ENCODE data around the gene PGK1.
"Not testable (repeated sequence)": the region's sequence is repeated elsewhere in the genome, so short reads cannot be mapped to it uniquely, and the experiment has no call there.

The PGK1 gene

DNA sequence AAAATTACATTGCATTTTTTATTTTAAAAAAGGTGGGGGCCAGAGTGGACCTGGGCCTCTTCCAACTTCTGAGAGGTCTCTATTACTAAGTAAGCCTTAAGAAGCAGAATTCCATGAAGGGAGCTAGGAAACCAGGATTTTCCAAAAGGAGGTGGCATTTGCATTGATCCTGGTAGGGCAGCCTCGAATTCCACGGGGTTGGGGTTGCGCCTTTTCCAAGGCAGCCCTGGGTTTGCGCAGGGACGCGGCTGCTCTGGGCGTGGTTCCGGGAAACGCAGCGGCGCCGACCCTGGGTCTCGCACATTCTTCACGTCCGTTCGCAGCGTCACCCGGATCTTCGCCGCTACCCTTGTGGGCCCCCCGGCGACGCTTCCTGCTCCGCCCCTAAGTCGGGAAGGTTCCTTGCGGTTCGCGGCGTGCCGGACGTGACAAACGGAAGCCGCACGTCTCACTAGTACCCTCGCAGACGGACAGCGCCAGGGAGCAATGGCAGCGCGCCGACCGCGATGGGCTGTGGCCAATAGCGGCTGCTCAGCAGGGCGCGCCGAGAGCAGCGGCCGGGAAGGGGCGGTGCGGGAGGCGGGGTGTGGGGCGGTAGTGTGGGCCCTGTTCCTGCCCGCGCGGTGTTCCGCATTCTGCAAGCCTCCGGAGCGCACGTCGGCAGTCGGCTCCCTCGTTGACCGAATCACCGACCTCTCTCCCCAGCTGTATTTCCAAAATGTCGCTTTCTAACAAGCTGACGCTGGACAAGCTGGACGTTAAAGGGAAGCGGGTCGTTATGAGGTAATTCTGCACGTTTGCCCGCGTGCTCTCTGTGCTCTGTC, at the start of gene PGK1:
PGK1 (plus strand) TSS at position 626 of the 824 bp plus-strand sequence; CDS start at position 719, 93 bp downstream.
- peak; percentile 87 for DNase-seq (ENCODE audit: low spot score)

GRCh38 chrX:78063687-78064086, 40.4 kb upstream of the PGK1 start:
- no peak for DNase-seq (ENCODE audit: low spot score)

- DNase-seq (ENCODE audit: low spot score), result no peak
These were observed 39.9 kb upstream of the PGK1 start for GRCh38 chrX:78064152-78064551.

- DNase-seq (ENCODE audit: low spot score), result peak; percentile 39
These were observed 39.1 kb upstream of the PGK1 start for GRCh38 chrX:78064698-78065601.

DNA sequence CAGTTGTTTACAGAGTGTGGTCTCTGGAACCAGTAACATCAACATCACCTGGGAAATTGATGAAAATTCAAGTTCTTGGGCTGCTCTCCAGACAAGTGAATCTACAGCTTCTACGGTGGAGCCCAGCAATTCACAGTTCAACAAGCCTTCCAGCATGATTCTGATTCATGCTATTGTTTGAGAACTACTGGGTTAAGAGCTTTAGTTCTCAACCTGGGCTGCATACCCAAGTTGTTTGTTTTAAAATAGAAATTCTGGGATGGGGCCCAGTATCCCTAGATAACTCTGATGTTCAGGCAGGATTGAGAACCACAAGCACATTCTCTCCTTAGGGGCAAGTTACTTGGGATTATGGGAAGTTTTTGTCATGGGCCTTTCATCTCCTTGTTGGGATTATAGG, 37.9 kb upstream of the PGK1 start:
- DNase-seq (ENCODE audit: low spot score), result no peak

- DNase-seq (ENCODE audit: low spot score), result no peak
These were observed 32.7 kb upstream of the PGK1 start for GRCh38 chrX:78071331-78071730.

- DNase-seq (ENCODE audit: low spot score), result not testable (repeated sequence)
These were observed 30.6 kb upstream of the PGK1 start for GRCh38 chrX:78073147-78074077.

DNA sequence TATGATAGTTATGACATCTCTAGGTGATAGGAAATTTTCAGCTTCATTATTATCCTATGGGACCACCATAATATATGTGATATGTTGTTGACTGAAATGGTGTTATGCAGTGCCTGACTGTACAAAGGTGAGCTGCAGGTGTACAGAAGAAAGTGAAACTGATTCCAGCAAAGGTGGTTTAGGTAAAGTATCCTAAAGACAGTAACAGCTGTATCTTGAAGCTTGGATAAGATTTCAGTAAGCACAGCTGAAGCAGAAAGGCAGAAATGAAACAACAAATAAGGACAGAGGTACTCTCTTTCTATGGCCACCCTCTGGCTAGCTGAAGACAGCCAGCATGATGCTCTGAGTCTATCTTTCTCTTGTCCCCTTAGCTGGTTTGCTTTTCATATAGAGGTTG, 30.0 kb upstream of the PGK1 start:
- DNase-seq (ENCODE audit: low spot score), result no peak

DNA sequence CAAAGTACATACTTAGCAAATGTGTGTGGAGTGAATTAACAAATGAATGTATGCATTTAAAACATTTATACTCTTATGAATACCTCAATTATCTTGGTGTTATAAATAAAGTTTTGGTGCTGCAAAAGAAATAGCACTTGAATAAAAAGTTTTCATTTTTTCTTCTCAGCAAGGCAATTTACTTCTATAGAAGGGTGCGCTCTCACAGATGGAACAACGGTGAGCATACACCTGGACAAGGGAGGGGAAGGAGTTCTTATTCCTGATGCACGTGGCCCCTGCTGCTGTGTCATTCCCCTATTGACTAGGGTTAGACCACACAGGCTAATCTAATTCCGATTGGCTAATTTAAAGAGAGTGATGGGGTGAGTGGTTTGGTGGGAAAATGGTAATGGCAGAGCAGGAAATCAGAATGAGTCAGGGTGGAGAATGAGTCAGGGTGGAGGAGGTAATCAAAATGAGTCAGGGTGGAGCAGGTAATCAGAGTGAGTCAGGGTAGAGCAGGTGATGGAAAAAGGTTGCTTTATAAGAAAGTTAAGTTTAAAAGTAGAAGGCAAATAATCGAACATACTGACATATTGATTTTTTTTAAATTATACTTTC, 28.2 kb upstream of the PGK1 start:
- no peak for DNase-seq (ENCODE audit: low spot score)

GRCh38 chrX:78081413-78081812, 22.6 kb upstream of the PGK1 start:
- not testable (repeated sequence) for DNase-seq (ENCODE audit: low spot score)

- DNase-seq (ENCODE audit: low spot score), result no peak
These were observed 11.8 kb upstream of the PGK1 start for GRCh38 chrX:78092296-78092695.

DNA sequence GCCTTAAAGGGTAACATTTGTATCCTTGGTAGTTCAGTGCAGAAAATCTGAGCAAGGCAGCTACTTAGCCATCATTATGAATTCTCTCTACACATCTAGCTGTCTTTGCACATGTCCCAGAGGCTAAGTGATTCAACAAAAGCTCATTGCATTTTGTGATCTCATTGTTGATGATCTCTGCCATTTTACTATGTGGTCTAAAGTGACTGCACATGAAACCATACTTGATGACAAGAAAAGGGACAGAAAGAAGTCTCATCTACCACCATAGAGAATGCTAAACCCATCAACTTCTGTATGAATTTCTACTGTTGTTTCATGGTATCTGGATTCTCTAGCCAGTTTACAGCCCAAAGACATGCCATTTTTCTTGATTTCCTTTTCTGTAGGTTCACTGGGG, 5.9 kb upstream of the PGK1 start:
- no peak for DNase-seq (ENCODE audit: low spot score)

- DNase-seq (ENCODE audit: low spot score), result no peak
These were observed 2.0 kb upstream of the PGK1 start for GRCh38 chrX:78102091-78102490.

- DNase-seq (ENCODE audit: low spot score), result no peak
These were observed 936 bp upstream of the PGK1 start for GRCh38 chrX:78103001-78103622.

- no peak for DNase-seq (ENCODE audit: low spot score)
These were observed 564 bp downstream of the PGK1 start for GRCh38 chrX:78104447-78105176.

- no peak for DNase-seq (ENCODE audit: low spot score)
These were observed 2.0 kb downstream of the PGK1 start for GRCh38 chrX:78105944-78106650.

DNA sequence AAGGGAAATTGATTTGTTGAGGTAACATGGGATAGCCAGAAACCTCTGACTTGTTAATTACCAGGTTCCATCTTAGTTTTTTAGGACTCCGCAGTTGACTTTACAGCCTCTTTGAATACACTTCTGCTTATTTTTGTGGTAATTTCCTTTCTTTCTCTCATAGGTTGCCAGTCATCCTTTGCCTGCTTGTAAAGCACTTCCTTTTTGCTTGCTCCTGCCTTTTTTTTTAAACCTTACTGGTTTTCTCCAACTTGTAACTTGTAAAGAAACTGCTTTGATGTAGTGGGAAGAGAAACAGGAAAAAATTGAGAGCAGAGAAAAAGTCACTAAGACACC, 2.6 kb downstream of the PGK1 start:
- no peak for DNase-seq (ENCODE audit: low spot score)

GRCh38 chrX:78109458-78109857, 5.4 kb downstream of the PGK1 start:
- no peak for DNase-seq (ENCODE audit: low spot score)

- DNase-seq (ENCODE audit: low spot score), result no peak
These were observed 7.3 kb downstream of the PGK1 start for GRCh38 chrX:78111140-78111931.

Data from hepatic stellate cell (primary cell).